K562 (cell line): ENCODE measurements around the gene AMZ1. TPM values are rescaled to one million over a fixed set of nuclear protein-coding genes. Genes with fewer than 3 reads are reported as not detected.

Experiments used
- ETV5 ChIP-seq: sonication (generic); formaldehyde crosslinking; IDR thresholded peaks from 2 replicates; pipeline ENCODE4 v1.4.0; 2020; ENCODE audit warnings: low read depth, mild to moderate bottlenecking, missing genetic modification reagents
- FOSL1 ChIP-seq: fragments of 200-800 bp; sonication (Bioruptor generic); conservative IDR thresholded peaks from 2 replicates; pipeline ENCODE4 v1.6.1; 2016; ENCODE audit warnings: missing genetic modification characterization, missing compliant biosample characterization
- HDAC1 ChIP-seq, 2 experiments: fragments of 450-650 bp; IDR thresholded peaks; 2 replicates each; pipeline ENCODE4 v1.6.1; 2016 to 2017; ENCODE audit warnings: inconsistent platforms in 1 of 2, mild to moderate bottlenecking in 1 of 2, moderate library complexity in 1 of 2
- HEY1 ChIP-seq: fragments of 250-450 bp; sonication (Bioruptor Pico); IDR thresholded peaks from 2 replicates; pipeline ENCODE4 v1.5.0; 2020; ENCODE audit warnings: mild to moderate bottlenecking, moderate library complexity, borderline replicate concordance
- HMG20B ChIP-seq: fragments of 250-450 bp; sonication (Bioruptor Pico); IDR thresholded peaks from 2 replicates; pipeline ENCODE4 v1.5.0; 2021; ENCODE audit warnings: mild to moderate bottlenecking
- LEF1 ChIP-seq: fragments of 450-650 bp; IDR thresholded peaks from 2 replicates; pipeline ENCODE4 v1.6.1; 2016; ENCODE audit warnings: mild to moderate bottlenecking
- NR4A1 ChIP-seq, 2 experiments: fragments of 250-450 bp in 1 of 2; fragments of 450-650 bp in 1 of 2; sonication (Bioruptor Pico) in 1 of 2; IDR thresholded peaks; 2 replicates each; pipeline versions ENCODE4 v1.4.0 to v1.6.1; 2016 to 2020; ENCODE audit warnings: mild to moderate bottlenecking in 2 of 2, missing compliant biosample characterization in 1 of 2, missing genetic modification characterization in 1 of 2, moderate library complexity in 1 of 2
- PML ChIP-seq: IDR thresholded peaks from 2 replicates; pipeline ENCODE4 v1.6.1; 2012; ENCODE audit warnings: low read length, inconsistent platforms
- PRPF4 ChIP-seq: fragments of 200-400 bp; formaldehyde crosslinking; IDR thresholded peaks from one replicate; pipeline ENCODE4 v1.6.1; 2017; ENCODE audit warnings: low read length, low read depth, mild to moderate bottlenecking; ENCODE audit not compliant: insufficient read depth, poor library complexity, severe bottlenecking
- RBFOX2 ChIP-seq: fragments of 200-400 bp; formaldehyde crosslinking; IDR thresholded peaks from 2 replicates; pipeline ENCODE4 v1.6.1; 2017; ENCODE audit warnings: low read depth, mild to moderate bottlenecking, low read length, moderate library complexity
- YY1 ChIP-seq, 3 experiments: IDR thresholded peaks; 2 replicates each; pipeline ENCODE4 v1.6.1; 2011; ENCODE audit warnings: low read length in 2 of 3, mild to moderate bottlenecking in 2 of 3, moderate library complexity in 2 of 3, borderline replicate concordance in 1 of 3, control low read depth in 1 of 3, low read depth in 1 of 3; ENCODE audit not compliant: insufficient read depth in 3 of 3, insufficient replicate concordance in 2 of 3, control insufficient read depth in 1 of 3, insufficient read length in 1 of 3; ENCODE audit errors: extremely low read depth in 1 of 3
- ZNF239 ChIP-seq: fragments of 250-450 bp; sonication (Bioruptor Pico); IDR thresholded peaks from 2 replicates; pipeline ENCODE4 v1.4.0; 2020; ENCODE audit warnings: mild to moderate bottlenecking
- ZNF830 ChIP-seq: fragments of 250-450 bp; sonication (Bioruptor Pico); IDR thresholded peaks from 2 replicates; pipeline ENCODE4 v1.5.0; 2021; ENCODE audit warnings: mild to moderate bottlenecking
- polyA plus RNA-seq, 8 experiments: library from polyadenylated mRNA; depleted of rRNA in 4 of 8; stranded (reverse) in 5 of 8; unstranded in 3 of 8; fragments of >200 nt; fragmentation: Nextera tagmentation in 2 of 8; fragmentation: Illumina TruSeq in 1 of 8; extraction: Ambion mirVana in 2 of 8; extraction: Trizol in 1 of 8; gene quantifications; 2 replicates each; pipeline versions ENCODE4 v1.2.1 to v1.2.3, GENCODE V29; 2011 to 2014; ENCODE audit warnings: inconsistent platforms in 1 of 8, missing spikeins in 1 of 8
- total RNA-seq, 7 experiments: library from RNA; depleted of rRNA in 6 of 7; stranded (reverse); fragments of >200 nt in 6 of 7; fragmentation: Illumina TruSeq in 2 of 7; extraction: Trizol in 2 of 7; gene quantifications; 2 replicates each; pipeline versions ENCODE4 v1.2.1 to v1.2.3, GENCODE V29; 2011 to 2021; ENCODE audit warnings: low replicate concordance in 1 of 7
- TF ChIP-seq, protein P1 (sequence below), 2 experiments: fragments of 200-800 bp in 1 of 2; sonication (Bioruptor generic) in 1 of 2; sonication (generic) in 1 of 2; formaldehyde crosslinking in 1 of 2; IDR thresholded peaks in 1 of 2; conservative IDR thresholded peaks in 1 of 2; 2 replicates each; pipeline versions ENCODE4 v1.5.0 to v1.6.1; 2016 to 2020; ENCODE audit warnings: missing compliant biosample characterization in 1 of 2, missing genetic modification characterization in 1 of 2, missing genetic modification reagents in 1 of 2
- TF ChIP-seq, protein P2 (sequence below): sonication (generic); formaldehyde crosslinking; IDR thresholded peaks from 2 replicates; pipeline ENCODE4 v1.8.1; 2022; ENCODE audit warnings: missing genetic modification reagents
- TF ChIP-seq, protein P3 (sequence below): fragments of 250-450 bp; sonication (Bioruptor Pico); IDR thresholded peaks from 2 replicates; pipeline ENCODE4 v1.8.0; 2022; ENCODE audit warnings: moderate library complexity, mild to moderate bottlenecking, inconsistent platforms
- TF ChIP-seq, protein P4 (sequence below): fragments of 250-450 bp; sonication (Bioruptor Pico); IDR thresholded peaks from 2 replicates; pipeline ENCODE4 v1.4.0; 2020; ENCODE audit warnings: borderline replicate concordance

The AMZ1 gene
- total and polyA plus RNA-seq, 9 of the 15 experiments (the other 6 are each of a cell fraction or from before 2014, with no cell fraction given) = not detected

DNA sequence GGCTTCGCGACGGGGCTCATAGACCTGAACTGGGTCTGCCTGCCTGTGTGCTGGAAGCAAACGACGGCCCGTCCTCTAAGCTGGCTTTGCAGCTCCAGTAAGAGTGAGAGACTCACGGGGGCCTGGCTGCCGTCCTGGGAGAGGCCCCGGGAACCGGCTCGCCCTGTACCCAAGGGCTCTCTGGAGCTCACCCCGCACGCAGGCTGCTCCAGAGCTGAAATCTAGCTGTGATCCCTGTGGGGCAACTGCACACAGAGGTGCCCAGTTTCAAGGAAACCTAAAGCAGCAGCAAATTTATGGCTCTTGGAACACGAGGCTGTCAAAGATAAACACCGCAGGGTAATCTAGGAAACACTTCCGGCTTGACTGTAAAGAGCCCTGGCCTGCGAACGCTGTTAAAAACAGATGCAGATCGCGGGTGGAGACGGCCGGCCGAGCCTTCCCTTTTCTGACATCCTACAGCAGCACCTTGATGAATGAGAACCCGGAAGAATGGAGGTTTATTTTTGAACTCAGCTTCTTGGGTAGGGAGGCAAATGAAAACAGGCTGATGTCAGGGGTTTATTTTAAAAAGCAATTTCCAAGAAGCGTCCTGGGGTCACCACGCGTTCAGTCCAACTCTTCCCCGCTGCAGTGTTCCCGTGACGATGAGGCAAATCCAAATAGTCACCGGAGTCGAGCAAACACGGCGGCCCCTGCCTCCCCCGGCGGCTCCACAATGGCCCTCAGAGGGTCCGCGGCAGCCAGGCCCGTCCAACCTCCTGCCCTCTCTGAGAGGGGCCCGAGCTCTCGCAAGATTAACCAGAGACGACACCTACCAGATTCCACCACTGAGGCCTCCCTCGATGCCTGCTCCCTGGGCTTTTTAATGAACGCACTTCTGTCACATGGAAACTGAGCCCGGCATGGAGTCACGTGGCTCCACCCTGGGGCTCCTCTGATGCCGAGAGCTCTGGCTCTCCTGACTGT is 29.6 kb downstream of the AMZ1 start (continued):
- TF ChIP-seq NR4A1 (CRISPR knock-in tag; IDR thresholded peaks at IDR 0.05) = no peak
- peak; percentile 73; the same call in 1 of the 2 replicates for TF ChIP-seq NR4A1 (tag; IDR thresholded peaks at IDR 0.05)
- no peak for TF ChIP-seq HEY1
- TF ChIP-seq ETV5 = peak; percentile 94
- 0 out of 2 replicates have a peak, but pooled peaks have one; percentile 34 for TF ChIP-seq HMG20B (CRISPR knock-in tag)
- TF ChIP-seq, protein P1, sequence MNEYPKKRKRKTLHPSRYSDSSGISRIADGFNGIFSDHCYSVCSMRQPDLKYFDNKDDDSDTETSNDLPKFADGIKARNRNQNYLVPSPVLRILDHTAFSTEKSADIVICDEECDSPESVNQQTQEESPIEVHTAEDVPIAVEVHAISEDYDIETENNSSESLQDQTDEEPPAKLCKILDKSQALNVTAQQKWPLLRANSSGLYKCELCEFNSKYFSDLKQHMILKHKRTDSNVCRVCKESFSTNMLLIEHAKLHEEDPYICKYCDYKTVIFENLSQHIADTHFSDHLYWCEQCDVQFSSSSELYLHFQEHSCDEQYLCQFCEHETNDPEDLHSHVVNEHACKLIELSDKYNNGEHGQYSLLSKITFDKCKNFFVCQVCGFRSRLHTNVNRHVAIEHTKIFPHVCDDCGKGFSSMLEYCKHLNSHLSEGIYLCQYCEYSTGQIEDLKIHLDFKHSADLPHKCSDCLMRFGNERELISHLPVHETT (CRISPR knock-in tag; conservative IDR thresholded peaks at IDR 0.05 in 1 of 2, IDR thresholded peaks at IDR 0.05 in 1 of 2) = peak in 1 of 2 experiments; percentile 83; a peak in 2 of 4 replicates
- TF ChIP-seq PML = peak; percentile 73
- TF ChIP-seq HDAC1 (IDR thresholded peaks at IDR 0.05) = peak in 1 of 2 experiments; percentile 78; a peak in 2 of 4 replicates
- TF ChIP-seq ZNF830 (CRISPR knock-in tag) = 0 out of 2 replicates have a peak, but pooled peaks have one; percentile 38
- peak; percentile 74; the same call in 1 of the 2 replicates for TF ChIP-seq LEF1
- TF ChIP-seq RBFOX2 = peak; percentile 67
- TF ChIP-seq, protein P2, sequence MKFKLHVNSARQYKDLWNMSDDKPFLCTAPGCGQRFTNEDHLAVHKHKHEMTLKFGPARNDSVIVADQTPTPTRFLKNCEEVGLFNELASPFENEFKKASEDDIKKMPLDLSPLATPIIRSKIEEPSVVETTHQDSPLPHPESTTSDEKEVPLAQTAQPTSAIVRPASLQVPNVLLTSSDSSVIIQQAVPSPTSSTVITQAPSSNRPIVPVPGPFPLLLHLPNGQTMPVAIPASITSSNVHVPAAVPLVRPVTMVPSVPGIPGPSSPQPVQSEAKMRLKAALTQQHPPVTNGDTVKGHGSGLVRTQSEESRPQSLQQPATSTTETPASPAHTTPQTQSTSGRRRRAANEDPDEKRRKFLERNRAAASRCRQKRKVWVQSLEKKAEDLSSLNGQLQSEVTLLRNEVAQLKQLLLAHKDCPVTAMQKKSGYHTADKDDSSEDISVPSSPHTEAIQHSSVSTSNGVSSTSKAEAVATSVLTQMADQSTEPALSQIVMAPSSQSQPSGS (CRISPR knock-in tag) = no peak
- TF ChIP-seq, protein P3, sequence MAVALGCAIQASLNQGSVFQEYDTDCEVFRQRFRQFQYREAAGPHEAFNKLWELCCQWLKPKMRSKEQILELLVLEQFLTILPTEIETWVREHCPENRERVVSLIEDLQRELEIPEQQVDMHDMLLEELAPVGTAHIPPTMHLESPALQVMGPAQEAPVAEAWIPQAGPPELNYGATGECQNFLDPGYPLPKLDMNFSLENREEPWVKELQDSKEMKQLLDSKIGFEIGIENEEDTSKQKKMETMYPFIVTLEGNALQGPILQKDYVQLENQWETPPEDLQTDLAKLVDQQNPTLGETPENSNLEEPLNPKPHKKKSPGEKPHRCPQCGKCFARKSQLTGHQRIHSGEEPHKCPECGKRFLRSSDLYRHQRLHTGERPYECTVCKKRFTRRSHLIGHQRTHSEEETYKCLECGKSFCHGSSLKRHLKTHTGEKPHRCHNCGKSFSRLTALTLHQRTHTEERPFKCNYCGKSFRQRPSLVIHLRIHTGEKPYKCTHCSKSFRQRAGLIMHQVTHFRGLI (CRISPR knock-in tag) = 0 out of 2 replicates have a peak, but pooled peaks have one; percentile 57
- 0 out of 2 replicates have a peak, but pooled peaks have one; percentile 24 for TF ChIP-seq FOSL1 (tag)
- TF ChIP-seq ZNF239 (CRISPR knock-in tag) = no peak; the same call in 1 of the 2 replicates
- TF ChIP-seq, protein P4, sequence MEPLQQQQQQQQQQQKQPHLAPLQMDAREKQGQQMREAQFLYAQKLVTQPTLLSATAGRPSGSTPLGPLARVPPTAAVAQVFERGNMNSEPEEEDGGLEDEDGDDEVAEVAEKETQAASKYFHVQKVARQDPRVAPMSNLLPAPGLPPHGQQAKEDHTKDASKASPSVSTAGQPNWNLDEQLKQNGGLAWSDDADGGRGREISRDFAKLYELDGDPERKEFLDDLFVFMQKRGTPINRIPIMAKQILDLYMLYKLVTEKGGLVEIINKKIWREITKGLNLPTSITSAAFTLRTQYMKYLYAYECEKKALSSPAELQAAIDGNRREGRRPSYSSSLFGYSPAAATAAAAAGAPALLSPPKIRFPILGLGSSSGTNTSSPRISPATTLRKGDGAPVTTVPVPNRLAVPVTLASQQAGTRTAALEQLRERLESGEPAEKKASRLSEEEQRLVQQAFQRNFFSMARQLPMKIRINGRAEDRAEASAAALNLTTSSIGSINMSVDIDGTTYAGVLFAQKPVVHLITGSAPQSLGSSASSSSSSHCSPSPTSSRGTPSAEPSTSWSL (CRISPR knock-in tag) = no peak
- TF ChIP-seq YY1 (IDR thresholded peaks at IDR 0.05; ENCODE audit: borderline replicate concordance in 1 of 3, control insufficient read depth in 1 of 3, extremely low read depth in 1 of 3, insufficient read depth in 3 of 3, insufficient read length in 1 of 3, insufficient replicate concordance in 2 of 3, low read depth in 1 of 3, low read length in 2 of 3) = peak in 1 of 3 experiments; percentile 6
- no peak for TF ChIP-seq PRPF4
